ENCODE measurements around the gene SERTAD2.

SERTAD2 gene

DNA sequence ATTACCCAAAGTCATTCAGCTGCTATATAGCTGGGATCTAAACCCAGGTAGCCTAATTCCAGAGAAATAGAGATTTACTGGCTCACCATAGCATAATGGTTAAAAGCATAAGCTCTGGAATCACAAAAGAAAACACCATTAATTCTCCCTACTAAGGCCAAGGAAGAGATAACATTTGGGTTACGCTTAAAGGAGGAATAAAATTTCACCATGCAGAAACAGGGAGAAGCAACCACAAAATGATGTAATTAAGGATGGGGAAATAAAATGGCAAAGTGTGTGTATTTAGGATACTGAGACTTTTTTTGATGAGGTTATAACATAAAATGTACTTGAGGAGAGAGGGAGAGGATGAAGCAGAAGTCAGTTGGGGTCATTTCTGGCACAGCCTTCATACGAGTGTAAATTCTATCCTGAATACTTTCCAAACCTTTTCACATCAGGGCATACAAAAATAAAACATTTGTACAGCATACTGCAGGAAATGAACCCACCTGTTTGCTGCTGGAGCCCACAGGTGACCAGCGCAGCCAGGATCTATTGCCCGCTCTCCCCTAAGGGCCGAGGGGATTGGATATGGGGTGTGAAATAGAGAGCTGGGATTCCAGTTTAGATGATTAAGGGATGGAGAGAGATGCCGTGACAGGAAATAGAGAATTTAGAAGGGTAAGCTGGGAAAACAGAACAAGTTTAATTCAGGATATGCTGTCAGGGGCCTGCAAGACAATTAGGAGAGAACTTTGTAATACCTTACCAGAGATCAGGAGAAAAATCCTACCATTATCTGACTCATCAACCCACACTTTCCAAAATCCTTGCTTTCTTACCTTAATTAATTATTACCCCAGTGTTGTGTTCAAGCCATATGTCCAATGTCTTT is 43.8 kb upstream of the SERTAD2 start:
- no peak for TF ChIP-seq CTCF (IDR thresholded peaks at IDR 0.05; ENCODE audit: insufficient read depth, low read depth, low read length, missing control alignments)
- DNase-seq (ENCODE audit: low read depth), result no peak

GRCh38 chr2:64696636-64697035 is 42.9 kb upstream of the SERTAD2 start:
- TF ChIP-seq CTCF (IDR thresholded peaks at IDR 0.05; ENCODE audit: insufficient read depth, low read depth, low read length, missing control alignments), result no peak
- H3K4me3 ChIP-seq (ENCODE audit: low read depth, low read length), result no peak overlapping the region
- DNase-seq (ENCODE audit: low read depth), result no peak

More for the DNA sequence above, 43.8 kb upstream of the SERTAD2 start:
- H3K4me3 ChIP-seq (ENCODE audit: low read depth, low read length), result no peak overlapping the region

DNA sequence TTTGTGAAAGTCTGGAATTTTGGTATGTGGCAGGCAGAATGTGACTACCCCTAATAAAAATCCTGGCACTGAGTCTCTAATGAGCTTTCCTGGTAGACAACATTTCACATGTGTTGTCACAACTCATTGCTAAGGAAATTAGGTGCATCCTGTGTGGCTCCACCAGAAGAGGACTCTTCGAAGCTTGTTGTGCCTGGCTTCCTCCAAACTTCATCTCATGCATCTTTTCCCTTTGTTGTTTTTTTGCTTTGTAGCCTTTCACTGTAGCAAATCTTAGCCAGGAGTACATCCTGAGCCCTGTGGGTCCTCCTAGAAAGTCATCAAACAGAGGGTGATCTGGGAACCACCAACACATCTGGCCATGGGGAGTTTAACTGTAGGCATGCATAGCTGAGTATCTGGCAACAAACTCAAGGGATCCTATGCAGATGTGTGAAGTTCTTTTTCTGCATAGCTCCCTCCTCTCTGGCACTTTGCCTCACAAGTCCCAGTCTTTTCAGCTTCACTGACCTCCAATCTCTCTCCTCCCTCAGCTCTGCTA is 42.1 kb upstream of the SERTAD2 start:
- TF ChIP-seq CTCF (IDR thresholded peaks at IDR 0.05; ENCODE audit: insufficient read depth, low read depth, low read length, missing control alignments), result no peak
- no peak overlapping the region for H3K4me3 ChIP-seq (ENCODE audit: low read depth, low read length)
- no peak for DNase-seq (ENCODE audit: low read depth)

DNA sequence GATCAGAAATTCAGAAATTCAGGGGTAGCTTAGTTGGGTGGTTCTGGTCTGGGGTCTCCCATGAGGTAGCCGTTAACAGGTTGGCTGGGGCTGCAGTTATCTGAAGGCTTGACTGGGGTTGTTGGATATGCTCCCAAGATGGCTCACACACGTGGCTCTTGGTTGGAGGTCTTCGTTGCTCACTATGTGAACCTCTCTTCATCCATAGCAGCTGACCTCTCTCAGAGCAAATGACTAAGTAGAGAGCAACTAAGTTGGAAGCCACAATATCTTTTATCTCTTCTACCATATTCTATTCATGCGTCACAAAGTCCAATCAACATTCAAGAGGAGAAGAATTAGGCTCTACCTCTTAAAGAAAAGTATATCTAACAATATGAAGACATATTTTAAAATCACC is 38.7 kb upstream of the SERTAD2 start:
- no peak for TF ChIP-seq CTCF (IDR thresholded peaks at IDR 0.05; ENCODE audit: insufficient read depth, low read depth, low read length, missing control alignments)
- no peak overlapping the region for H3K4me3 ChIP-seq (ENCODE audit: low read depth, low read length)
- DNase-seq (ENCODE audit: low read depth), result no peak

GRCh38 chr2:64688909-64689308 is 35.2 kb upstream of the SERTAD2 start:
- TF ChIP-seq CTCF (IDR thresholded peaks at IDR 0.05; ENCODE audit: insufficient read depth, low read depth, low read length, missing control alignments), result no peak
- DNase-seq (ENCODE audit: low read depth), result no peak
- H3K4me3 ChIP-seq (ENCODE audit: low read depth, low read length), result no peak overlapping the region

DNA sequence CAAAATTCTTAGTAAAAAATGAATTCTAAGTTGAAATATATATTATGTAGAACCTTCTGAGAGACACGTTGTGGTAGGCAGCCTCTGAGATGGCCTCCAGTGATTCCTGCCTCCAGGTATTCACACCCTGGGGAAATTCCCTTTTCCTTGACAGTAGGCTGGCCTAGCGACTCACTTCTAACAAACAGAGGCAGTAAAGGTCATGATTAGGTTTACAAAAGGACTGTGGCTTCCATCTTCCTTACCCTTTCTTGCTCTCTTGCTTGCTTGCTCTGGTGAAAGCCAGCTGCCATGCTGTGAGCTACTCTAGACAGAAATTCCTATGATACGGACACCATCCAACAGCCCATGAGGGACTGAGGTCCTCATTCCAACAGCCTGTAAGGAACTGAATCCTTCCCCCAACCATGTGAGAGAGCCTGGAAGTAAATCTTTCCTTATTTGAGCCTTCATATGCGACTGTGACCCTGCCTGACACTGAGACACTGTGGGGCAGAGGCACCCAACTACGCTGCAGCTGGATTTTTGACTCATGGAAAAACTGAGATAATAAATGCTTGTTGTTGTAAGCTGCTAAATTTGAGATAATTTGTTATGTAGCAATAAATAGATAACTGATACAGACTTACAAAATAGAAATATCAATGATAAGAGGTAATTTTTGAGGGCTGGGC is 32.7 kb upstream of the SERTAD2 start:
- no peak for DNase-seq (ENCODE audit: low read depth)
- no peak overlapping the region for H3K4me3 ChIP-seq (ENCODE audit: low read depth, low read length)
- no peak for TF ChIP-seq CTCF (IDR thresholded peaks at IDR 0.05; ENCODE audit: insufficient read depth, low read depth, low read length, missing control alignments)

Data from GM12865 (cell line).